GM19193 (cell line): ENCODE measurements around the gene NHLH1.

Source experiments
- POLR2A ChIP-seq: IDR thresholded peaks from 4 replicates; pipeline ENCODE4 v1.6.1; 2011; ENCODE audit not compliant: insufficient read depth, insufficient read length; ENCODE audit errors: extremely low read depth

Gene NHLH1

GRCh38 chr1:160399544-160400222 lies 32.8 kb downstream of the NHLH1 start:
- no peak for TF ChIP-seq POLR2A

- no peak for TF ChIP-seq POLR2A
Observed at GRCh38 chr1:160400223-160400645, 33.4 kb downstream of the NHLH1 start, which contains the start of gene VANGL2. TSS of gene VANGL2 (plus strand) at chr1:160400564. CDS start at chr1:160415838, 15,274 bp downstream.

DNA sequence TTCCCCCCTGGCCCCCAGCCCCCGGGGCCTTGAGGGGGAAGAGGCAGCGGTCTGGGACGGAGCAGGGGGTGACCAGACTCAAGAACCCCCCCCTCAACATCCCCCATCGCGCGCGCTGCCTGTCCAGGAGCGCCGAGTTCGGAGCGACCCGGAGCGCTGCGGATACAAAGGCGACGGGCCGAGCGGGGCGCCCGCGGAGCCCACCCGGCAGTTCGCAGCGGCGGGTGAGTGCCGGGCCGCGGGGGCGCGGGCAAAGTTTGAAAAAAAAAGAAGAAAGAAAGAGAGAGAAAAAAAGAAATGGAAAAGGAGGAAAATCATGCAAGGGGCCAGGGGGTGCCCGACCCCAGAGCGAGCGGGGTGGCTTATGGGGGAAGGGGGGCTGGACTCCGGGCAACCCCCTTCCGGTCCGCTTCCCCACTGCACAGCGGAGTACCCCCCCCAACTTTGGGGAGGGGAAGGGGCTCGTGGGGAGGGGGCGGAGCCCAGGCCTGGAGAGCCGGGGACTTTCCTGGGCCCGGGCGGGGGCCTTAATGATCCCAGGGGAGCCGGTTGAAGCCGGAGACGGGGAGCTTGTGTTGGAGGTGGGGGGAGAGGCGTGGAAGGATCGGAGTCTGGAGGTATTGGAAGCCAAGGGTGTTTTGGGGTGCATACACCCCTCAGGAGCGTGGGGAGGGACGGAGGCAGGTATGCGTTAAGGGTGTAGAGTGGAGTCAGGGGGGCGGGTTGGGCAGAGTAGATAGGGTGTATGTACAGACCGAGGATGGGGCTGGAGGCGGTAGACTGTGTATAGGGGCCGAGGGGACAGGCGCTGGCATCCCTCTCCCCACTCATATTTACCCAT lies 34.0 kb downstream of the NHLH1 start:
- no peak for TF ChIP-seq POLR2A

DNA sequence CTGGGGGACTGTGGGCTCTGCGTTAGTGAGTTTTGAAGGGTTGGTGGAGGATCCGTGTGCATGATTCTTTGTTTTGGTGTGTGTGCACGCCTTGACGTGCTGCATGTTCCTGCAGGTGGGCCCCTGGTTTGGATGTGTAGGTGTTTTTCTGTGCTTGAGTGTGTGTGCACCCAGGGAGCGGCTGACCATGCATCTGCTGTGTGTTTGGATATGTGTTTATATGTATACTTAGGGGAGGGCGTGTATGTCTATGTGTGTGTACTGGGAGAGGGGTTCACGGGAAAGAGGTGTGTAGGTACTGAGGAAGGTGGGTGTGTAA lies 34.6 kb downstream of the NHLH1 start:
- no peak for TF ChIP-seq POLR2A

- TF ChIP-seq POLR2A: no peak
Observed at GRCh38 chr1:160402001-160402795, 35.3 kb downstream of the NHLH1 start.

GRCh38 chr1:160403244-160403643 lies 36.4 kb downstream of the NHLH1 start:
- no peak for TF ChIP-seq POLR2A

GRCh38 chr1:160404094-160404493 lies 37.2 kb downstream of the NHLH1 start:
- TF ChIP-seq POLR2A: no peak

GRCh38 chr1:160405331-160405877 lies 38.5 kb downstream of the NHLH1 start:
- no peak for TF ChIP-seq POLR2A

DNA sequence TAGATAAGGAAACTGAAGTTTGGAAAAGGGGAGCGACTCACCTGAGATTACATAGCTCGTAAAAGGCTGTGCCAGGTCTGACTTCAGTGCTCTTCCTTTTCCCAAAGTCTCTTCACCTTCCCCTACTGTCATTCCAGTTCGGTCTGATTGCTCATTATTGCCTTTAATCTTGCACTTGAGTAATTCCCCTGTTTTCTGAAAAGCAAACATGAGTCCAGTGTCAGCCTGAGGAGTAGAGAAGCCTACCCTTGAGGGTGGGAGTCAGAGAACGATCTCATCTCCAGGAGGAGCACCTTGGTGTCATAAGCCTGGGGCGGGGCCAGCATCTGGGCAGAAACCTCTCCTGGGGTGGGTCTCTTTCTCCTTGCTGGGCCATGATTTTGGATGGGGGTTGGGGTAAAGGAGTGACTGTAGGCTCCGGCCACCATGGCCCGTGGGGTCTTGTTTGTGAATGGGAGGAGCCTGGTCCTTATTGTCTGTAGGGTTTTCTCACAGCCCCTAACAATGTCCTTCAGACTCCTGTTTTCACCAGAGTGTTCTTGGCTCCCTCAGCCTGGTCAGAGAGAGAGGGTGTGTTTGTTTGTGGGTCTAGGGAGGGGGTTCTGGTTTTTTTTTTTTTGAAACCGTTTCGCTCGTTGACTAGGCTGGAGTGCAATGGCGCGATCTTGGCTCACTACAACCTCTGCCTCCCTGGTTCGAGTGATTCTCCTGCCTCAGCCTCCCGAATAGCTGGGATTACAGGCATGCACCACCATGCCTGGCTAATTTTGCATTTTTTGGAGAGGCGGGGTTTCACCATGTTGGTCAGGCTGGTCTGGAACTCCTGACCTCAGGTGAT lies 39.5 kb downstream of the NHLH1 start:
- no peak for TF ChIP-seq POLR2A

GRCh38 chr1:160407839-160408801 lies 41.2 kb downstream of the NHLH1 start:
- TF ChIP-seq POLR2A: no peak

DNA sequence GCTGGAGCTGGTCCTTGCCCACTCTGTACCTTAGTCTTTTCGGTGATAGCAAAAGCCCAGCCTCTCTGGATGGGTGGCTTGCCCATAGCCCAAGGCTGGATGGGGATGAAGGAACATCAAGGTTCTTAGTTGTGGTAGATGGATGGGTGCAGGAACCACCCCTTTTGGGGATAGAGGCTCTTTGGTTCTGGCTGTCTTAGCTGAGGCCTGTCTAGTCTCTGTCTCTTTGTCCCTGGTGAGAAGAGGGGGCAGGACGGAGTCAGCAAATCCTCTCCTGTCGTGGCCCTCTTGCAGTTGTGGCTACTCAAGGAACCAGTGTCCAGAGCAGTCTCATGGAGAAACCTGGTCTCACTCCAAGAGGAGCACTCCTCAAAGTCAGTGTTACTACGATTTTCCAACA lies 42.0 kb downstream of the NHLH1 start:
- no peak for TF ChIP-seq POLR2A

DNA sequence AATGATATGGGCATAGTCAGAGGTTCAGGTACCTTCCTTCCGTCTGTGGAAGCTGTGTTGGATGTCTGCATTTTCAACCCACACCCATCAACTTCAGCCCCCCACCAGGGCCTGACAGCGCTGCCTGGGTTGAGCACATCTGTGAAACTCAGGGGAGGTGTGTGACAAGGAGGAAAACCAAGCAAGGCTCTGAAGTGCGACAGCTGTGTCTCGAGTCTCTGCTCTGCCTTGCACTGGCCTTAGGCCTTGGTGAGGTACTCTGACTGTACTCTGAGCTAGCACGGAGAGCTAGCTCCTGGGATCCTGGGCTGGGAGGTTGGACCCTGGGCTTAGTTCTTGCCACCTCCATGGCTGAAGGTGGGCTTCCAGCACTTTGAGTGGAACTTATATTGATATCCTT lies 42.6 kb downstream of the NHLH1 start:
- no peak for TF ChIP-seq POLR2A

- TF ChIP-seq POLR2A: no peak
Observed at GRCh38 chr1:160410406-160411005, 43.6 kb downstream of the NHLH1 start.
